Measurements from ENCODE around the gene RREB1. TPM values are rescaled to one million over a fixed set of nuclear protein-coding genes. Genes with fewer than 3 reads are reported as not detected.
A peak's percentile ranks its signal among the peaks of the same experiment; 100 is the strongest.

The RREB1 gene
- total and polyA plus RNA-seq, 2 experiments from 2014 or later = 8.5 to 25.5 TPM

DNA sequence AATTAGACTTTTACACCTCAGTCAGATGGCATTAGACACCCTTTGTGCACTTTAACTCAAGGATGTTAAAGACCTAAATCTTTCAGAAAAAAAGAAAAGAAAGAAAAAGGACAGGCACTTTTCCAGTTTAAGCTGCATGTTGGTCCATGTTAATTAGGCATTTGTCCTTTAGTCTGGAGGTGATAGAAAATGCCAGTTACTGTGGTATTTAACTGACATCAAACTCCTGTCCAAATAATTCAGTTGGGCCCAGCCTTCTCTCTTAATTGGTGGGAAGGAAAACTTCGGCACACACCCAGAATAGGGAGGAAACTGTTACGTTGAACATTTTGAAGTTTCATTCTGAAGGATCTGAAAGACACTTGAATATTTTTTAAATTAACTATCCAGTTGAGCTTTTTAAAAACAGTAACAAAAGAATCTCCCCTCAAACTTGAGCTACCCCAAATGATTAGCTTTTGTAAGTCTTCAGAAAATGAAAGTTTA is 30.3 kb downstream of the RREB1 start (continued):
- TF ChIP-seq NANOG (IDR thresholded peaks at IDR 0.05; ENCODE audit: borderline replicate concordance) = no peak
- no peak for TF ChIP-seq POLR2AphosphoS5 (IDR thresholded peaks at IDR 0.05; ENCODE audit: low read depth)
- no peak for TF ChIP-seq CREB1 (CRISPR knock-in tag; IDR thresholded peaks at IDR 0.05; ENCODE audit: low read depth)
- TF ChIP-seq EZH2phosphoT487 (IDR thresholded peaks at IDR 0.05; ENCODE audit: unreplicated experiment) = no peak

DNA sequence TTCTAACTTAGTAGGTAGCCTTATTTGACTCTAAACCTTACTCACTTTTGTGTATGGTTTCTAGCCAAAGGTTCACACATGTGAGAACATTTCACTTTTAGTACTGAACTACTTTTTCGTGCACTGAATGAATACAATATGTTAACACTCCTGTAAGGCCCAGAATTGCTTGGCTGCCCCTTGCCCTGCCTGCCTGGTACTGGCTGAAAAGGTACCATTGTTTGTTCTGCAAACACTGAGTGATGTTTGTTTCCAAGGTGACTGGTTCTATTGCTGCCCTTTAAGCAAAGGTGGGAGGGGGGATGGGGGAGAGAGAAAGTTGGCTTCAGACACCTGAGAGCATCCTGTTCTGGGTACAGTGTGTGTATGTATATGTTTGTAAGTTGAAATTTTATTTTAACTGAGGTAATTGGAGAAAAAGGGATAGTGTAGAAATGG is 31.2 kb downstream of the RREB1 start:
- TF ChIP-seq NANOG (IDR thresholded peaks at IDR 0.05; ENCODE audit: borderline replicate concordance) (no peak), EZH2phosphoT487 (IDR thresholded peaks at IDR 0.05; ENCODE audit: unreplicated experiment) (no peak)
- TF ChIP-seq, protein P1, sequence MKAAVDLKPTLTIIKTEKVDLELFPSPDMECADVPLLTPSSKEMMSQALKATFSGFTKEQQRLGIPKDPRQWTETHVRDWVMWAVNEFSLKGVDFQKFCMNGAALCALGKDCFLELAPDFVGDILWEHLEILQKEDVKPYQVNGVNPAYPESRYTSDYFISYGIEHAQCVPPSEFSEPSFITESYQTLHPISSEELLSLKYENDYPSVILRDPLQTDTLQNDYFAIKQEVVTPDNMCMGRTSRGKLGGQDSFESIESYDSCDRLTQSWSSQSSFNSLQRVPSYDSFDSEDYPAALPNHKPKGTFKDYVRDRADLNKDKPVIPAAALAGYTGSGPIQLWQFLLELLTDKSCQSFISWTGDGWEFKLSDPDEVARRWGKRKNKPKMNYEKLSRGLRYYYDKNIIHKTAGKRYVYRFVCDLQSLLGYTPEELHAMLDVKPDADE (IDR thresholded peaks at IDR 0.05) = no peak
- no peaks in the 10 kb centered on the region for H3K36me3 ChIP-seq (ENCODE audit: insufficient read depth)
- DNase-seq (ENCODE audit: low spot score) (peak; percentile 90), ATAC-seq (peak; percentile 15)
- no peak overlapping the region for H3K4me3 ChIP-seq
- no peak overlapping the region for H3K27ac ChIP-seq (ENCODE audit: low read depth)
- H2AFZ ChIP-seq = no peak overlapping the region
- H3K79me2 ChIP-seq (replicated peaks; ENCODE audit: insufficient read depth) = peaks cover 61% of the 10 kb centered on the region
- Mint-ChIP-seq H3K27ac (no peak overlapping the region), H3K36me3 (ENCODE audit: low read depth) (no peaks in the 10 kb centered on the region), H3K9me3 (no peaks in the 10 kb centered on the region), H3K4me3 (no peak overlapping the region; the same call in 2 of the 3 replicates), H3K27me3 (ENCODE audit: insufficient read depth, low read depth, poor library complexity) (peaks cover 5% of the 10 kb centered on the region), H3K4me1 (peaks cover 66% of the 10 kb centered on the region)
- H3K4me2 ChIP-seq = no peak overlapping the region
- H3F3A ChIP-seq (replicated peaks; ENCODE audit: low read depth) = no peaks in the 10 kb centered on the region
- H4K20me1 ChIP-seq (replicated peaks; ENCODE audit: insufficient read depth) = peaks cover 3% of the 10 kb centered on the region; the same call in 1 of the 2 replicates
- peaks cover 40% of the 10 kb centered on the region for H3K4me1 ChIP-seq (ENCODE audit: insufficient read depth)
- H3K9me2 ChIP-seq (ENCODE audit: insufficient read depth) = no peaks in the 10 kb centered on the region
- no peaks in the 10 kb centered on the region for H3K27me3 ChIP-seq (ENCODE audit: insufficient read depth)

DNA sequence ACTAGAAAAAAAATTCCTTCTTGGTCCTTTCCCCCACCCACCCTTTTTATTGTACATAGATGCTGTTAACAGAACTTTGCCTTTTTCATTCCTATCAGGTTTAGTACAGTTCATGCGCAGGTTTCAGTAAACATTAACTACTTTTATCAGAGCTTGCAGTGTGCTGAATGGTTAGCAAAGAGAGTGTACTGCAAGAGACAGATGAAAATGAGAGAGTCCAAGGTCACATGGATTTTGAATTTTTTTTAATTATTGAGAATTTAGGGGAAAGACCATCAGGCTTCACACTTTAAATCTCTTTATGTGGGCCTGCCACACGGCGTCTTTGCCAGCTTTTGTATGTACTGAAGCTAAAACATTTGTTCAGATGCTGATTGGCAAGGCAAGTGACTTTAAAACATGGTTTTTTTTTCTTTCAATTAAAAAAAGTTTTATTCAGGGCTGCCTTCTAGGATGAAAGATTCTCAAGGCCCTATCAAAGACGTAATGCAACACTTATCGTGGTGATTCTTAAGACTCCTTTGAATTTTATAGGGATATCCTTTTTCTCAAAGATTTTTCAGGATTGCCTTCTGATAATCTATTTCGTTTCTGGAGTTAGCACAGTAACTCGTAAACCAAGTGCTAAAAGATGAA is 32.2 kb downstream of the RREB1 start:
- Mint-ChIP-seq H3K27me3 (ENCODE audit: insufficient read depth, low read depth, poor library complexity) (peaks cover 5% of the 10 kb centered on the region), H3K27ac (no peak overlapping the region), H3K9me3 (no peaks in the 10 kb centered on the region), H3K4me3 (peak overlapping the region; percentile 76), H3K4me1 (peaks cover 71% of the 10 kb centered on the region), H3K36me3 (ENCODE audit: low read depth) (no peaks in the 10 kb centered on the region)
- Histone ChIP-seq H3K4me1 (ENCODE audit: insufficient read depth) (peaks cover 48% of the 10 kb centered on the region), H3K36me3 (ENCODE audit: insufficient read depth) (no peaks in the 10 kb centered on the region), H3F3A (replicated peaks; ENCODE audit: low read depth) (no peaks in the 10 kb centered on the region), H3K27me3 (ENCODE audit: insufficient read depth) (no peaks in the 10 kb centered on the region), H4K20me1 (replicated peaks; ENCODE audit: insufficient read depth) (no peaks in the 10 kb centered on the region; the same call in 1 of the 2 replicates), H3K27ac (ENCODE audit: low read depth) (no peak overlapping the region), H2AFZ (no peak overlapping the region), H3K4me3 (peak overlapping the region; percentile 64; the same call in 1 of the 2 replicates), H3K9me2 (ENCODE audit: insufficient read depth) (no peaks in the 10 kb centered on the region), H3K4me2 (peak overlapping the region; percentile 78), H3K79me2 (replicated peaks; ENCODE audit: insufficient read depth) (peaks cover 61% of the 10 kb centered on the region)
- DNase-seq (ENCODE audit: low spot score) = no peak
- ATAC-seq = no peak
- TF ChIP-seq ZNF114 (CRISPR knock-in tag; IDR thresholded peaks at IDR 0.05) (no peak), CREB1 (CRISPR knock-in tag; IDR thresholded peaks at IDR 0.05; ENCODE audit: low read depth) (no peak), EZH2 (IDR thresholded peaks at IDR 0.05; ENCODE audit: low read depth, unreplicated experiment) (no peak), EZH2phosphoT487 (IDR thresholded peaks at IDR 0.05; ENCODE audit: unreplicated experiment) (no peak), JUNB (IDR thresholded peaks at IDR 0.05; ENCODE audit: unreplicated experiment) (no peak), ZNF331 (CRISPR knock-in tag; IDR thresholded peaks at IDR 0.05; ENCODE audit: low read depth) (no peak), NANOG (IDR thresholded peaks at IDR 0.05; ENCODE audit: borderline replicate concordance) (no peak)
- TF ChIP-seq, protein P1 (IDR thresholded peaks at IDR 0.05) = no peak
- TF ChIP-seq, protein P2, sequence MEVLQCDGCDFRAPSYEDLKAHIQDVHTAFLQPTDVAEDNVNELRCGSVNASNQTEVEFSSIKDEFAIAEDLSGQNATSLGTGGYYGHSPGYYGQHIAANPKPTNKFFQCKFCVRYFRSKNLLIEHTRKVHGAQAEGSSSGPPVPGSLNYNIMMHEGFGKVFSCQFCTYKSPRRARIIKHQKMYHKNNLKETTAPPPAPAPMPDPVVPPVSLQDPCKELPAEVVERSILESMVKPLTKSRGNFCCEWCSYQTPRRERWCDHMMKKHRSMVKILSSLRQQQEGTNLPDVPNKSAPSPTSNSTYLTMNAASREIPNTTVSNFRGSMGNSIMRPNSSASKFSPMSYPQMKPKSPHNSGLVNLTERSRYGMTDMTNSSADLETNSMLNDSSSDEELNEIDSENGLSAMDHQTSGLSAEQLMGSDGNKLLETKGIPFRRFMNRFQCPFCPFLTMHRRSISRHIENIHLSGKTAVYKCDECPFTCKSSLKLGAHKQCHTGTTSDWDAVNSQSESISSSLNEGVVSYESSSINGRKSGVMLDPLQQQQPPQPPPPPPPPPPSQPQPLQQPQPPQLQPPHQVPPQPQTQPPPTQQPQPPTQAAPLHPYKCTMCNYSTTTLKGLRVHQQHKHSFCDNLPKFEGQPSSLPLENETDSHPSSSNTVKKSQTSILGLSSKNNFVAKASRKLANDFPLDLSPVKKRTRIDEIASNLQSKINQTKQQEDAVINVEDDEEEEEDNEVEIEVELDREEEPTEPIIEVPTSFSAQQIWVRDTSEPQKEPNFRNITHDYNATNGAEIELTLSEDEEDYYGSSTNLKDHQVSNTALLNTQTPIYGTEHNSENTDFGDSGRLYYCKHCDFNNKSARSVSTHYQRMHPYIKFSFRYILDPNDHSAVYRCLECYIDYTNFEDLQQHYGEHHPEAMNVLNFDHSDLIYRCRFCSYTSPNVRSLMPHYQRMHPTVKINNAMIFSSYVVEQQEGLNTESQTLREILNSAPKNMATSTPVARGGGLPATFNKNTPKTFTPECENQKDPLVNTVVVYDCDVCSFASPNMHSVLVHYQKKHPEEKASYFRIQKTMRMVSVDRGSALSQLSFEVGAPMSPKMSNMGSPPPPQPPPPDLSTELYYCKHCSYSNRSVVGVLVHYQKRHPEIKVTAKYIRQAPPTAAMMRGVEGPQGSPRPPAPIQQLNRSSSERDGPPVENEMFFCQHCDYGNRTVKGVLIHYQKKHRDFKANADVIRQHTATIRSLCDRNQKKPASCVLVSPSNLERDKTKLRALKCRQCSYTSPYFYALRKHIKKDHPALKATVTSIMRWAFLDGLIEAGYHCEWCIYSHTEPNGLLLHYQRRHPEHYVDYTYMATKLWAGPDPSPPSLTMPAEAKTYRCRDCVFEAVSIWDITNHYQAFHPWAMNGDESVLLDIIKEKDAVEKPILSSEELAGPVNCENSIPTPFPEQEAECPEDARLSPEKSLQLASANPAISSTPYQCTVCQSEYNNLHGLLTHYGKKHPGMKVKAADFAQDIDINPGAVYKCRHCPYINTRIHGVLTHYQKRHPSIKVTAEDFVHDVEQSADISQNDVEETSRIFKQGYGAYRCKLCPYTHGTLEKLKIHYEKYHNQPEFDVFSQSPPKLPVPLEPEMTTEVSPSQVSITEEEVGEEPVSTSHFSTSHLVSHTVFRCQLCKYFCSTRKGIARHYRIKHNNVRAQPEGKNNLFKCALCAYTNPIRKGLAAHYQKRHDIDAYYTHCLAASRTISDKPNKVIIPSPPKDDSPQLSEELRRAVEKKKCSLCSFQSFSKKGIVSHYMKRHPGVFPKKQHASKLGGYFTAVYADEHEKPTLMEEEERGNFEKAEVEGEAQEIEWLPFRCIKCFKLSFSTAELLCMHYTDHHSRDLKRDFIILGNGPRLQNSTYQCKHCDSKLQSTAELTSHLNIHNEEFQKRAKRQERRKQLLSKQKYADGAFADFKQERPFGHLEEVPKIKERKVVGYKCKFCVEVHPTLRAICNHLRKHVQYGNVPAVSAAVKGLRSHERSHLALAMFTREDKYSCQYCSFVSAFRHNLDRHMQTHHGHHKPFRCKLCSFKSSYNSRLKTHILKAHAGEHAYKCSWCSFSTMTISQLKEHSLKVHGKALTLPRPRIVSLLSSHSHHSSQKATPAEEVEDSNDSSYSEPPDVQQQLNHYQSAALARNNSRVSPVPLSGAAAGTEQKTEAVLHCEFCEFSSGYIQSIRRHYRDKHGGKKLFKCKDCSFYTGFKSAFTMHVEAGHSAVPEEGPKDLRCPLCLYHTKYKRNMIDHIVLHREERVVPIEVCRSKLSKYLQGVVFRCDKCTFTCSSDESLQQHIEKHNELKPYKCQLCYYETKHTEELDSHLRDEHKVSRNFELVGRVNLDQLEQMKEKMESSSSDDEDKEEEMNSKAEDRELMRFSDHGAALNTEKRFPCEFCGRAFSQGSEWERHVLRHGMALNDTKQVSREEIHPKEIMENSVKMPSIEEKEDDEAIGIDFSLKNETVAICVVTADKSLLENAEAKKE (CRISPR knock-in tag; IDR thresholded peaks at IDR 0.05) = no peak

All from GM23338 (cell line).